ENCODE data around the gene GNG12. TPM values are rescaled to one million over a fixed set of nuclear protein-coding genes. Genes with fewer than 3 reads are reported as not detected.
A peak's percentile ranks its signal among the peaks of the same experiment; 100 is the strongest.

Gene GNG12
- total RNA-seq, 1 donor from 2014 or later, result 37.2 TPM

DNA sequence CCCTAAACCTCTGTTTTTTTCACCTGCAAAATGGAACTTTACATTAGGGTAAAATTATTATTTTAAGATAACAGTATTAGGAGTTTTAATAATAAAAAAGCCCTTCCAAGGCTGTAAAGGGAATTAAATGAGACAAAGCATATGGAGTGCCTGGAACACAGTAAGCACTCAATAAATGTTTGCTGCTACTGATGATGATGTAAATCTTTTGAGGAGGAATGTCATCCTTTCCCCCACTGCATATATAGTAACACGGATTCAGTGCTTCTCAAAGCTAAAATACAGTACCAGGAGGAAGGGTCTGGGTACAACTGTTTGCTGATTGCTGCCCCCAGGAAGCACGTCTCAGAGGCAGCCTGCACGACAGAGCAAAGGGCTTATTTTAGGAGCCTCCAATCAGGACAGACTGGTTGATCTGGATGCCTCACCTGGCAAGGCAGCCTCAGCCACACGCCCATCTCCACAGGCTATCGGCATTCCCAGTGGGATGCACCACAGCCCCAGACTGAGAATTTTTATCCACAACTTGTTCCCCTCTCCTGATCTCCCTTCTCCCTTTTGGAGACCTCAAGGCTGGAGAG lies 83.9 kb downstream of the GNG12 start:
- intact Hi-C loops (cut with DNase I), result loop anchor here (5.0 kb wide), 1 partner anchor 187 kb away; no protein-coding TSS in a partner anchor
- DNase-seq (ENCODE audit: missing footprints) (no peak), ATAC-seq (no peak)

DNA sequence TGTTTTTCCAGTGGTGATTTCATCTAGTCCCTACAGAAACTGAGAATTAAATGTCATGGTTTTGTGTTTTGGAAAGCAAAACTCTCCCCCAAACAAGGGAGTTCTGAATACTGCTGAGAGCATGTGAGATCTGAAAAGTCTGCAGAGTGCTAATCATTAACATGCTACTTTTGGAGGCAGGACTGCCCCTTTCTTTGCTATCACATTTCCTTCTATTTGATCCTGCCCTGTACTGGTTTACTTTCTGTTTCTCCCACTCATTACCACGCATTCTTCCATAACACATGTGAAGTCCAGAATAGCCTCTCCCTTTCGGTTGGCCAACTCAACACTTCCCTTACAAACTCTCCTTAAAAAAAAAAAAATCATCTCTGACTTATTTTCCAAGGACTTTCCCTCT lies 84.6 kb downstream of the GNG12 start:
- intact Hi-C loops (cut with DNase I), result loop anchor here (5.0 kb wide), 1 partner anchor 186 kb away; no protein-coding TSS in a partner anchor
- ATAC-seq (peak; percentile 55), DNase-seq (ENCODE audit: missing footprints) (no peak)

DNA sequence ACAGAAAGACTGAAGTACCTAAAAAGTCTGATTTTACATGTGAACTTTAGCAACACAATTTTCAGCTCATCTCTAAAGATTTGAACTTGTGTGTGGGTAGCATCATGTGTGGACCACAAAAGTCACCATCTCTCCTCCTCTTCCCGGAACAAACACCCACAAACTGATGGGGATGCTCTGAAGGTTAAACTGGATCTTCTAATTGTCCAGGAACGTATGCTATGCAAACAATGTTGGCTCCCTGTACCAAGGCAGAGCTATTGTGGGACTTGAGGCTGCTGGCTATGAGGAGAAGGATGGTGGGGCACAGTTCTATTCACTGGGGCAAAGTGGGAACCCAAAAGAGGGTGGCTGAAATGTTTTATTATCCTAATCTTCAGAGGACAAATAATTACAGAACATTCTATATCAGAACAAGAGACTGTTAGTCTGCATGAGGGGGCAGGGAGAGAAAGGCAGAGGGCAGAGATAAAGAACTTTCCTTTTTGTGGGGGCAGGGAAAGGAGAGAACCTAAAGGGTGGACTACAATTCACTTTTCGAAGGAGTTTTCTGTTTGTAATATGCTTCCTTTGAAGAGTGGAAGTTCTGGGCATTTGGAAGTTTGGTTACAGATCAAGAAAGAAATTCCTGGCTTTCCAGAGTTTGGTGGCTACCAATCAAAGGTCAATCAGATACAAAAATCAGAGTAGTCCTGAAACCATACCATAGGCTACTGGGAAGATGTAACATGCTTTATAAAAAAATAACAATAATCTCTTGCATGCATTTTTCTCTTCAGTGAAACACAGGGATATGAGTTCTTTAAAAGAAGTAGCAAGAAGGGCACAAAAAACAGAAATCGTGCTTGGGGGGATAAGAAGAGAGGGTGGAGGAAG lies 85.4 kb downstream of the GNG12 start:
- intact Hi-C loops (cut with DNase I), result loop anchor here (5.0 kb wide), 1 partner anchor 186 kb away; no protein-coding TSS in a partner anchor
- DNase-seq (ENCODE audit: missing footprints) (no peak), ATAC-seq (peak; percentile 65)

DNA sequence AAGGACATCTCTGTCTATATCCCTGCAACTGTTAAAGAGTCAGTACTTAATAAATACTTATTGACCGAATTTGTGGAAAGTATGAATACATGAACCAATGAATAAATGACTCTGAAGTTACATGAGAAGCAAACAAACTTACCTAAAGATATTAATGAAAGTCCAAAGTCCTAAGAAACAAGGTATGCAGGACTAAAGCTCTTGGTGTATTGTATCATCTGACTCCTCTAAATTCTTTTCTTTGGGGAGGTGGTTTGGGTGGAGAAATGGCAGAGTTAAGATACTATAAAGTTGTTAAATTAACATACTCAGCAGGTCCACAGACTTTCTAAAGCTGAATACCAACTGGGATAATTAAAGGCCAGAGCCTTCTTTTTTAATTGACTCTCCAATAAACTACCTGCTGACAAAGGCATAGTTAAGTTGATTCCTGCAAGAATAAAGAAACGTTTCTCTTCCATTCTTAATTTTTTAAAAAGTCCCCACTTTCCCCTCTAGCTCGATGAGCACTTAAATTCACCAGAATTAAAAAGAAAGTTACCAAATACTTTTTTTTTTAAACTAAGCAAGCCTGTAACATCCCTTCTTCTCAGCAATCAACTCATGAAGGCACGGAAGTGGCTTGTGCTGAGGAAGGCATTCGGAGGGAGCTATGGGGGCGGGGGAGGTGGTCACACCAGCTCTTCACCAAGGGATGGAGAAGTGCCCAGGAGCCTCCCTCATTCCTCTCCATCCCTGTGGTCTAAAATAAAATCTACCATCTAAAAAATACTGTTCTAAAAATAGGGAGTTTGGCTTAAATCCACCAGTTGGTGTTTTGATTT lies 87.2 kb downstream of the GNG12 start:
- intact Hi-C loops (cut with DNase I), result loop anchor here (5.0 kb wide), 1 partner anchor 184 kb away; no protein-coding TSS in a partner anchor
- DNase-seq (ENCODE audit: missing footprints) (no peak), ATAC-seq (no peak)

DNA sequence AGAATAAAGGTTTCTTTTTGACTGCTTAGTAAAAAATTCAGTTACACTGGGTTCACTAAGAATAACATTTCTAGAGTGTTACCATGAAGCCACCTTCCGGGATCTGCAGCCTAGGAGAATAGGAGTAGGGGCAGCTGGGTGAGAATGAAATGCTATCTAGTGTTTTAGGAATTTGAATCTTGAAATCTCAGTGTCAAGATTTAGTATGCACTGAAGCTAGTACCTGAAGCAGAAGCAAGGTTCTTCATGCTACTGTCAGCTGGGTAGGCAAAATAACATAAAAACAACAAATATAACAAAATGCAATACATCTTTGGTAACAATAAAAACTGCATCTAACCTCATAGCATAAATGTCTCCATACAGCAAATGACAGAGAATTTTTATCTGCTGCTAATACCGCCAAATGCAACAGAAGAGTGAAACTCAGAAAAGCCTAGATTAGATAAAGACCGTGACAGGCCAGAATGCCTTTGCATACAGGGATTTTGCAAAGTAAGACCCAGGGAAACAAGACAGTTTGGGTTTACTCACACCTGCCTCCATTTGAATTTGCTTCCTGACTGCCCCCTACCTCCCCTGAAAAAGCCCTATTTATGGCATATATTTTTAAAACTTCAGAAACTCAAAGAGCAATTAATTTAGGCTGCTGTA lies 90.1 kb downstream of the GNG12 start:
- ATAC-seq, result no peak
- intact Hi-C loops (cut with DNase I), result no loop called here

DNA sequence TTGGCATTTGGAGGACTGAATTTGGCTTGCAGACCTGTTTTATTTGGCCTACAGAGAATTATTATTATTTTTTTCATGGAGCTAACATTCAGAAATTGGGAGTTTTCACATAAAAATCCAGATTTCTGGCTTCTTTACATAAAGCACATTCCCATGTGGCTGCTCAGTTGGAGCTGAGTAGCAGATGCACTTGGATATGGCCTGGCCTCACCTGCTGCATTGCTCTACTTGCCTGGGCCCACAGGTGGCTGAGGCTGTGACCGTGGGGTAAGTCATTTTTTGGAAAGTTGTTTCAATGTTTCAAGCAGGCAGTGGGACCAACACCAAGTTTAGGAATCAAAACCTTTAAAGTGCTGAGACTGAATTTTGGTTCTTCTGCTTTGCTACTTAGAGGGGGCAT lies 91.5 kb downstream of the GNG12 start:
- intact Hi-C loops (cut with DNase I), result no loop called here
- no peak for ATAC-seq
- DNase-seq (ENCODE audit: missing footprints), result no peak

More for the DNA sequence above, 90.1 kb downstream of the GNG12 start:
- no peak for DNase-seq (ENCODE audit: missing footprints)

DNA sequence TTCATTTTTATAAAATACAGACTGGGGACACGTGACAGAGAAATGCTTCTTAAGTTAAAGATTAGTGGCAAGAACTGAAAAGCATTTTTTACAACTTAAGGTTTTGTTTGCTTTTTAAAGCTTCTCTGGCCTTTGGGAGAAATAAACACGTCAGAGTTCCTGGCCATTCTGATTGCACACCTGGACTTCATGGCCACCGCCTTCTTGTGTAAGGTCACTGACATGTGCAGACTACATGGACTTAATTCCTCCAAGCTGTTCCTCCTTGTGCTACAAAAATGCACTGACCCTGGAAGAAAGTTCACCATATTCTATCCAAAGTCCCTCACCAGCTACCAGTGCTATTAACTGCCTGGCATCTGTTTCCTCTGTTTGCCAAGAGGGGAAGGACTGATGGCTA lies 92.1 kb downstream of the GNG12 start:
- no peak for DNase-seq (ENCODE audit: missing footprints)
- ATAC-seq, result no peak
- intact Hi-C loops (cut with DNase I), result no loop called here

DNA sequence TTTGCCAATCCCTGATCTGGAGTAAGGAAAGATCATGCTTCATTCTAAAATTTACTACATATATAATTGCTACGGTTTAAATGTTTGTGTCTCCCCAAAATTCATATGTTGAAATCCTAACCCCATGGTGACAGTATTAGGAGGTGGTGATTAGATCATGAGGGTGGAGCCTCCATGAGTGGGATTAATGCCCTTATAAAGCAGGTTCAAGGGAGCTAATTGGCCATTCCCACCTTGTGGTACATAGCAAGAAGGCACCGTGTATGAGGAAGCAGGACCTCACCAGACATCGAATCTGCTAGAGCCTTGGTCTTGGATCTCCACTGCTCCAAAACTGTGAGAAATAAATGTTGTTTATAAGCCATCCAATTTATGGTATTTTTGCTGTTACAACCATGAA lies 92.7 kb downstream of the GNG12 start:
- intact Hi-C loops (cut with DNase I), result no loop called here
- no peak for DNase-seq (ENCODE audit: missing footprints)
- no peak for ATAC-seq

DNA sequence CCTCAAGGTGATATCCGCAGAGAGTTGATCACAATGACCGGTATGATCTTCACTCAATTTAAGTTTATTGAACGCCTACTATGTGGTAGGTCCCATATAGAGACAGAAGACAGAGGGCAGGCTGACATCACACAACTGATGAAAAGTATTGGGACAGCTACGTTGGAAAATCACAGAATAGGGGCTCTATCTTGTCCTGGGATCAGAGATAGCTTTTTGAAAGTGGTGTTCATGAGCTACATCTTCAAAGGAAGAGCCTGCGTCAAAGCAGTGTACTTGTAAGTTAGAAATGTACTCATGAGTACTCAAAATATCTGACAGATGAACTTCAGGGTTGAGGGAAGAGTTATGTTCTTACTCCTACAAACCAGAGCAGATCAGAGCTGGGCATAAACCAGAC lies 93.9 kb downstream of the GNG12 start:
- ATAC-seq (no peak), DNase-seq (ENCODE audit: missing footprints) (no peak)
- intact Hi-C loops (cut with DNase I), result no loop called here

DNA sequence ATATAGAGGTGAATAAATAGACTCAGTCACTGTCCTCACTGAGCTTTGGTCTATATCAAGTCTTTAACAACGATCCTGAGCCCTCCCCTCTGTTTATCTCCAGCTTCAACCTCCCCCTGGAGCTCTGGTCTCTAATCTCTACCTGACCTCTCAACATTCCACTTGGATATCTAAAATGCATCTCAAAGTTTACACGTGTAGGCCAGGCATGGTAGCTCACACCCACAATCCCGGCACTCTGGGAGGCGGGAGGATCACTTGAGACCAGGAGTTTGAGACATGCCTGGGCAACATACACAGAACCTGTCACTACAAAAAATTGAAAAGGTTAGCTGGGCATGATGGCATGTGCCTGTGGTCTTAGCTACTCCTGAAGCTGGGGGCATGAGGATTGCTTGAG lies 94.9 kb downstream of the GNG12 start:
- intact Hi-C loops (cut with DNase I), result no loop called here
- ATAC-seq (no peak), DNase-seq (ENCODE audit: missing footprints) (no peak)

DNA sequence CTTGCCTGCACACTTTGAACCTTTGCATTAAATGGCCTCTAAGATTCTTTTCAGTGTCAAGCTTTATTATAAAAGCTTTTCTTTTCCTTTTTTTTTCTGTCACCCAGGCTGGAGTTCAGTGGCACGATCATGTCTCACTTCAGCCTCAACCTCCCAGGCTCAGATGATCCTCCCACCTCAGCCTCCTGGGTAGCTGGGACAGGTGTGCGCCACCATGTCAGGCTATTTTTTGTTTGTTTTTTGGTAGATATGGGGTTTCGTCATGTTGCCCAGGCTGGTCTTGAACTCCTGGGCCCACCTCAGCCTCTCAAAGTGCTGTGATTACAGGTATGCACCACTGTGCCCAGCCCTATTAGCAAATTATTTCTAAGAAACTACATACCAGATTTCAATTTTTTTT lies 95.4 kb downstream of the GNG12 start:
- ATAC-seq (no peak), DNase-seq (ENCODE audit: missing footprints) (no peak)
- intact Hi-C loops (cut with DNase I), result no loop called here

DNA sequence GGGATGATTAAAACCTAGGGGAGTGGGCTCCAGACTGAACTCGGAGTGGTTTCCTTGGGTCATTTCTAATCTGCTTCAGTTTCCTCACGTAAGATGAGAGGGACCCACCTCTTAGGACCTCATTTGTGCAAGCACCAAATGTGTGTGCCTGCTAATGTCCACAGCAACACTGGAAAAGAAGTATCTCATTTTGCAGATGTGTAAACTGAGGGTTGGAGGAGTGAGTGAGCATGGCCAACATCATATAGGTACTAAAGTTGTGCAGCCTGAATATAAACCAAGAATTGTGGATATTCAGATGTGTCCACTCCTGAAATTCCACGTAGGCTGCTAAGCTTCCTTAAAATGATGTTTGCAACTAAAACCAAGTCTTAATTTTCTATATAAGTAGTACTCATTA lies 96.5 kb downstream of the GNG12 start:
- ATAC-seq (no peak), DNase-seq (ENCODE audit: missing footprints) (no peak)
- intact Hi-C loops (cut with DNase I), result no loop called here

DNA sequence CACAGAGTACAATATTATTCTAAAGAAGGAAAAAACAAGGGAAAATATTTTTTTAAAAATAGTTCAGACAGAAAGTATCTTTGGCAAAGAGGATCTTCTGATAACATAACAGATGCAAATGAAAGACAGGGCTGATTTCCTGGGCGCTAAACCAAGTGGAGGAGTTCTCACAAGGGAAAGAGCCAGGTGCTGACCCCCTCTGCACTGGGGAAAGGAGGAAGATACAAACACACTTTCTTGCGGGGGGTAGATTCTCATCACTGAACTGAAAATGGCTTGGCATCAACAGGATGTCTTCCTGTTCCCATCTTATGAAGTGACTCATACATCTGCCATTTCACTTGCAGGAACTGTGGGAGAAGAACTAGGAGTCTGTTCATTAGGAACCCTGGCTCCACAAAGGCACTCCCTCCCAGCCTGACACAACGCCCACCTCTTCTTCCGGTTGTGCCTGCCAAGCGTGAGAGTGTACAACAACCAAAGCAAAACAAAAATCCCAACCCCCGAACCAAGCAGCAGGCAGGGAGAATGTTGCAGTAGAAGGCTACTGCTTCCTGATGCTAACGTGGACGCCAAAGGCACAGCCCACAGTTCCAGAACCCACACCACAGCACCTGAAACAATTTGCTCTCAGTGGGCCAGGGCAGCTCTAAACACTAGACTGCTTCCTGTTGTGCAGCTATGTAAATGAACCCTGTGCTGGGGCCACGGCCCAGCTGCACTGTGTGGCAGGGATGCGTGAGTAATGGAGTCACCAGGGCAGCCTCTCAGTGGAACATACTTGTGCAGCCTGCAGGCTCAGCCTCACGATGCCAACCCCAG lies 97.2 kb downstream of the GNG12 start:
- intact Hi-C loops (cut with DNase I), result no loop called here
- ATAC-seq, result peak; percentile 80
- DNase-seq (ENCODE audit: missing footprints), result peak; percentile 81

DNA sequence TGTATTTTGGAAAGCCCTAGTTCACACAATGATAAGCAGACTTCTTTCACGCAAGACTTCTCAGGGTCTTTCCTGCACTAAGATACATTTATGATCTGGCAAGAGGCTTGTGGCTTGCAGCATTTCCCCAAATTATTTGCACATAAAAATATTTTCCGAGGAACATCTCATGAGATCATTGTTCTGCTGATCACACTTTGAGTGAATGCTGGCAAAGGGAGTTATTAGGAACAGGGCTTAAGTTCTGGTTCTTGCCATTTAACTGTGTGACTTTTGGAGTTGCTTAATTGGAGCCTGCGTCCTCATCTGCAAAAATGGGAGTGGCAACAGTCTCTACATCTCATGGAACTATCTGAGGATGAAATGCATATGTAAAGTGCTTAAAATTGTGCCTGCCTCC lies 98.1 kb downstream of the GNG12 start:
- ATAC-seq (no peak), DNase-seq (ENCODE audit: missing footprints) (no peak)
- intact Hi-C loops (cut with DNase I), result no loop called here

DNA sequence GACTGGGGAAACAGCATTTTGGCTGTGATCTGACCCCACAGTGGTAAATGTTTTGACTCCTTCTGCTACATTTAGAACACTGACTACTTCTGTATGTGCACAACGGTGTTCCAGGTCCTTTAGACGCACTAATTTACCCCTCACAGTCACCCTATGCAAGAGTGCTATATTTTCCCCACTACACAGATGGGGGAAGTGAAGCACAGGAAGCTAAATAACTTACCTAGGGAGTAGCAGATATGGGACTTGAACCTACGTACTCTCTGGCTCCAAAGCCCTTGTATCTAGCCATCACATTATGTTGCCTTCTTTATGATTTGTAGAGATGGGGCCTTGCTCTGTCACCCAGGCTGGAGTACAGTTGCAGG lies 99.0 kb downstream of the GNG12 start:
- ATAC-seq (no peak), DNase-seq (ENCODE audit: missing footprints) (no peak)
- intact Hi-C loops (cut with DNase I), result no loop called here

DNA sequence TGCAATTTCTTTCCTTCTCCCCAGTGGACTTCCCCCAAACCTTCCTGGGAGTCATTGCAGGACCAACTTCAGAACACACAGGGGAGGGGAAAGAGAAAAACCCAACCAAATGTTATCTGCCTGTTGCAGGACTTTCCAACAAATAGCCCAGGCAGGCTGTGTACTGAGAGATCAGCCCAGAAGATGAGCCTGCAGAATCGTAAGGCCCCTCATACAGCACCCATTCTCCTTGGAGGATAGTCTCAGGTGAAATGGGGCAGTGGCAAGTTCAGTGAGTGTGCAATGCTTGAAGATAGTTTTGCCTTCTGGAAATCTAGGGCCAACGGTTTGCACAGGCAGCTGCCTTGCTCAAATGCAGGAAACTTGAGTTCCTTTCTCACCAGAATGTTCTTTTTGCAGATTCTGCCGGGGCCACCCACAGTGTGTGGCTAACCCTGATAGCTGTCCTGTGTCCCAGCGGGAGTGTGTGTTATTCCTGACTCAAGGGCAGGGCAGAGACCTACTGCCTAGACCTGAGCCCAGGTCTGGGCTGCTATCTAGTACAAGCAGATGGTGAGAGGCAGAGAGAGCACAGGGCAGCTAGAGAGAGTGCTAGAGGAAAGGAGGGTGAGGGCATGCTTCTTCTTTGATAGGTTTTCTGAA lies 99.5 kb downstream of the GNG12 start:
- no peak for ATAC-seq
- DNase-seq (ENCODE audit: missing footprints), result no peak
- intact Hi-C loops (cut with DNase I), result no loop called here

DNA sequence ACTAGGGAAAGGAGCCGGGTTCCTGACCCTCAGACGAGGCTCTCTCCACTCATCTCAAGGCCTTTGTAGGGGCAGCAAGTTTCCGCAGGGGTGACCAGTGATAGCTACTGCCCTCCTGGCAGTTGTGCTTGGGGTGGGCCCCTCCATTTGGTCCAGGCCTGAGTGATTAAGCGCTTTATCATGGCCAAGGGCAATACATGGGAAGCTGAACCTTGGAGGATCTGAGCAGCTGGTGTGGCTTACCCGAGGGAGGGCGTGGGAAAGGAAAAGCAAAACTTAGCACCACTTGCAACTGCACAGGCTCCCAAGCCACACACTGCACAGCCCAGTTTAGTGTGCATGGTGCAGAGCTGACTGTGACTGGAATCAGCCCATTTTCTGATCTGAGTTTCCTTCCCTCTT lies 100.5 kb downstream of the GNG12 start:
- no peak for DNase-seq (ENCODE audit: missing footprints)
- ATAC-seq, result peak; percentile 71
- intact Hi-C loops (cut with DNase I), result no loop called here

DNA sequence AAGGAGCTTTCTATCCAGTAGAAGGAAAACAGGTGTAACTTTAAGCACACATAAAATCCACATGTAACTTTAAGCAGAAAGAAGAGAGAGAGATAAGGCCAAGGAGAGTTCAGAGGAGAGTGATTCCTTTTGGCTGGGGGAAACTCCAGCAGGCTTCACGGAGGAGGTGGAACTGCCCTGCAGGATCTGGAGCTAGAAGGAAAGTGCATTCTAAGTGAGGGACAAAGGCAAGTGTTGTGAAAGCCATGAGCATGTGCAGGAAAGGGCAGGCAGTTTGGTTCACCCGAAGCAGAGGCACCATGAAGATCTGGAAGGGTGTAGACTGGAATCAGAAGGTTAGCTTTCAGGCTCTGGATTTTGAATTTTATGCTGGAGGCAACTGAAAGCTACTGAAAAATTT lies 101.9 kb downstream of the GNG12 start:
- DNase-seq (ENCODE audit: missing footprints) (no peak), ATAC-seq (no peak)
- intact Hi-C loops (cut with DNase I), result no loop called here

All from Right ventricle myocardium inferior (tissue), 1 donor.